Stomach (tissue), 4 donors: Measurements from ENCODE around the gene VAPB.

ENCODE experiments used
- CTCF ChIP-seq, 7 experiments: fragments of 450-650 bp in 4 of 7; fragments of 200-600 bp in 3 of 7; sonication (generic) in 3 of 7; IDR thresholded peaks; one replicate each; pipeline ENCODE4 v1.5.1; 2016 to 2019; ENCODE audit warnings: antibody characterized with exemption in 7 of 7, control low read depth in 2 of 7, mild to moderate bottlenecking in 1 of 7
- EP300 ChIP-seq: sonication (generic); formaldehyde crosslinking; IDR thresholded peaks from one replicate; pipeline ENCODE4 v1.6.1; 2017; ENCODE audit warnings: antibody characterized with exemption
- POLR2A ChIP-seq, 4 donors: fragments of 450-650 bp; IDR thresholded peaks; one replicate each; pipeline ENCODE4 v1.6.1; 2016; ENCODE audit warnings: antibody characterized with exemption in 4 of 4, control low read depth in 2 of 4, mild to moderate bottlenecking in 1 of 4, moderate library complexity in 1 of 4
- POLR2AphosphoS5 ChIP-seq, 3 donors: sonication (generic); formaldehyde crosslinking; IDR thresholded peaks; one replicate each; pipeline ENCODE4 v1.6.1; 2016; ENCODE audit warnings: antibody characterized with exemption in 3 of 3

GRCh38 chr20:58433029-58433647, 44.1 kb downstream of the VAPB start:
- TF ChIP-seq CTCF (IDR thresholded peaks at IDR 0.05) (no peak), POLR2AphosphoS5 (IDR thresholded peaks at IDR 0.05) (no peak), EP300 (no peak), POLR2A (IDR thresholded peaks at IDR 0.05) (no peak)
